Mononuclear cell (primary cell): ENCODE data around the gene HOXD13. TPM values are rescaled to one million over a fixed set of nuclear protein-coding genes. Genes with fewer than 3 reads are reported as not detected.

Experiments used
- H3K27me3 ChIP-seq: 2 replicates; pipeline ENCODE4 v1.6.0; 2011; ENCODE audit warnings: low read length, control low read depth; ENCODE audit not compliant: insufficient read depth
- H3K4me1 ChIP-seq: 2 replicates; pipeline ENCODE4 v1.5.1; 2011; ENCODE audit warnings: mild to moderate bottlenecking, low read length, control low read depth; ENCODE audit not compliant: insufficient read depth
- H3K4me3 ChIP-seq: 2 replicates; pipeline ENCODE4 v1.5.1; 2011; ENCODE audit warnings: mild to moderate bottlenecking, low read length, moderate library complexity
- H3K9me3 ChIP-seq: 2 replicates; pipeline ENCODE4 v1.5.1; 2011; ENCODE audit warnings: low read depth, mild to moderate bottlenecking, control low read depth, low read length
- total RNA-seq: library from RNA; depleted of rRNA; stranded (reverse); fragments of >200 nt; gene quantifications from one replicate; pipeline ENCODE4 v1.2.3, GENCODE V29; 2012

HOXD13 gene
- total RNA-seq, 1 donor: not detected

- Histone ChIP-seq H3K9me3 (no peaks in the 10 kb centered on the region), H3K27me3 (peaks cover 99% of the 10 kb centered on the region), H3K4me3 (no peak overlapping the region), H3K4me1 (no peaks in the 10 kb centered on the region)
These were observed 22.6 kb downstream of the HOXD13 start for GRCh38 chr2:176114930-176115625.

GRCh38 chr2:176115883-176116813, 23.6 kb downstream of the HOXD13 start, which contains the start of gene HOXD10:
HOXD10 (plus strand) TSS chr2:176116778; CDS start chr2:176116834, 56 bp downstream.
- no peaks in the 10 kb centered on the region for H3K4me1 ChIP-seq
- no peak within 1 kb of the TSS for H3K4me3 ChIP-seq
- no peaks in the 10 kb centered on the region for H3K9me3 ChIP-seq
- H3K27me3 ChIP-seq: peaks cover 99% of the 10 kb centered on the region

- Histone ChIP-seq H3K4me1 (peaks cover 7% of the 10 kb centered on the region), H3K9me3 (no peaks in the 10 kb centered on the region), H3K4me3 (no peak overlapping the region), H3K27me3 (peaks cover 99% of the 10 kb centered on the region)
These were observed 24.8 kb downstream of the HOXD13 start for GRCh38 chr2:176117162-176117822.

GRCh38 chr2:176117823-176118371, 25.4 kb downstream of the HOXD13 start:
- no peak overlapping the region for H3K4me3 ChIP-seq
- H3K9me3 ChIP-seq: no peaks in the 10 kb centered on the region
- H3K4me1 ChIP-seq: peaks cover 13% of the 10 kb centered on the region
- H3K27me3 ChIP-seq: peaks cover 99% of the 10 kb centered on the region

- Histone ChIP-seq H3K4me3 (no peak overlapping the region), H3K27me3 (peaks cover 99% of the 10 kb centered on the region), H3K9me3 (no peaks in the 10 kb centered on the region), H3K4me1 (peaks cover 18% of the 10 kb centered on the region)
These were observed 26.2 kb downstream of the HOXD13 start for GRCh38 chr2:176118601-176119339.

GRCh38 chr2:176120364-176121189, 28.1 kb downstream of the HOXD13 start:
- H3K27me3 ChIP-seq: peaks cover 99% of the 10 kb centered on the region
- no peaks in the 10 kb centered on the region for H3K9me3 ChIP-seq
- no peak overlapping the region for H3K4me3 ChIP-seq
- peaks cover 18% of the 10 kb centered on the region for H3K4me1 ChIP-seq

- no peaks in the 10 kb centered on the region for H3K9me3 ChIP-seq
- H3K4me3 ChIP-seq: no peak overlapping the region
- peaks cover 99% of the 10 kb centered on the region for H3K27me3 ChIP-seq
- H3K4me1 ChIP-seq: peaks cover 18% of the 10 kb centered on the region
These were observed 28.9 kb downstream of the HOXD13 start for GRCh38 chr2:176121190-176122051.

GRCh38 chr2:176122052-176122682, 29.6 kb downstream of the HOXD13 start:
- Histone ChIP-seq H3K9me3 (no peaks in the 10 kb centered on the region), H3K4me1 (peaks cover 18% of the 10 kb centered on the region), H3K4me3 (no peak overlapping the region), H3K27me3 (peaks cover 99% of the 10 kb centered on the region)

GRCh38 chr2:176122683-176123410, 30.3 kb downstream of the HOXD13 start, which contains the start of gene HOXD9:
HOXD9 (plus strand) TSS chr2:176122719; CDS start chr2:176122769, 50 bp downstream.
- Histone ChIP-seq H3K27me3 (peaks cover 99% of the 10 kb centered on the region), H3K4me3 (no peak within 1 kb of the TSS), H3K9me3 (no peaks in the 10 kb centered on the region), H3K4me1 (peaks cover 18% of the 10 kb centered on the region)

- no peak overlapping the region for H3K4me3 ChIP-seq
- no peaks in the 10 kb centered on the region for H3K9me3 ChIP-seq
- H3K4me1 ChIP-seq: peaks cover 18% of the 10 kb centered on the region
- H3K27me3 ChIP-seq: peaks cover 99% of the 10 kb centered on the region
These were observed 31.0 kb downstream of the HOXD13 start for GRCh38 chr2:176123411-176124109.

- H3K27me3 ChIP-seq: peaks cover 100% of the 10 kb centered on the region
- peaks cover 24% of the 10 kb centered on the region for H3K4me1 ChIP-seq
- H3K4me3 ChIP-seq: no peak overlapping the region
- H3K9me3 ChIP-seq: no peaks in the 10 kb centered on the region
These were observed 31.8 kb downstream of the HOXD13 start for GRCh38 chr2:176124110-176124946.
